PC-9 (cell line): Measurements from ENCODE around the gene PTPRT. TPM values are rescaled to one million over a fixed set of nuclear protein-coding genes. Genes with fewer than 3 reads are reported as not detected.

ENCODE experiments used
- BruUV-seq: library from RNA; stranded (reverse); fragments of 400-500 nt; replicated peaks from 2 replicates; lab custom pipeline; 2021; lab: Mats Ljungman, UMichigan
- CTCF ChIA-PET: fragments of 300-600 bp; sonication (Branson Sonifier 250); formaldehyde crosslinking; loops from one replicate; lab custom pipeline; 2022; ENCODE audit warnings: antibody characterized with exemption; lab: Charles Lee
- POLR2A ChIA-PET: fragments of 300-600 bp; sonication (Branson Sonifier 250); formaldehyde crosslinking; loops from one replicate; lab custom pipeline; 2022; ENCODE audit warnings: antibody characterized with exemption; ENCODE audit not compliant: unreplicated experiment; lab: Charles Lee
- DNase-seq, 2 experiments: peaks; one replicate each; pipeline versions ENCODE4 v3.0.0 to v3.0.0-alpha.2; 2015 to 2022; ENCODE audit warnings: mixed read lengths in 1 of 2
- H2AFZ ChIP-seq: fragments of 200-600 bp; sonication (generic); 2 replicates; pipeline ENCODE4 v1.8.1; 2017; ENCODE audit warnings: antibody characterized with exemption
- H3F3A ChIP-seq: fragments of 200-600 bp; sonication (generic); 2 replicates; pipeline ENCODE4 v1.8.1; 2017; ENCODE audit warnings: antibody characterized with exemption, mild to moderate bottlenecking, low read depth; ENCODE audit not compliant: insufficient read depth
- H3K27ac ChIP-seq: fragments of 200-600 bp; sonication (generic); 2 replicates; pipeline ENCODE4 v1.6.1; 2016; ENCODE audit warnings: mixed run types
- H3K27me3 ChIP-seq: fragments of 200-600 bp; sonication (generic); 2 replicates; pipeline ENCODE4 v1.6.1; 2016; ENCODE audit warnings: low read depth, mixed run types; ENCODE audit not compliant: insufficient read depth
- H3K36me3 ChIP-seq: fragments of 200-600 bp; sonication (generic); 2 replicates; pipeline ENCODE4 v1.6.1; 2016; ENCODE audit warnings: low read depth, mixed run types
- H3K4me1 ChIP-seq: fragments of 200-600 bp; sonication (generic); replicated peaks from 2 replicates; pipeline ENCODE4 v1.6.1; 2016; ENCODE audit warnings: mixed run types; ENCODE audit not compliant: insufficient read depth
- H3K4me2 ChIP-seq: fragments of 200-600 bp; sonication (generic); 2 replicates; pipeline ENCODE4 v1.6.1; 2017; ENCODE audit warnings: mixed run types
- H3K4me3 ChIP-seq: fragments of 200-600 bp; sonication (generic); 2 replicates; pipeline ENCODE4 v1.6.1; 2016; ENCODE audit warnings: mixed run types
- H3K79me2 ChIP-seq: fragments of 200-600 bp; sonication (generic); 2 replicates; pipeline ENCODE4 v1.6.1; 2017; ENCODE audit warnings: low read depth, mixed run types
- H3K9me2 ChIP-seq: fragments of 200-600 bp; sonication (generic); 2 replicates; pipeline ENCODE4 v1.8.1; 2017; ENCODE audit warnings: mild to moderate bottlenecking; ENCODE audit not compliant: insufficient read depth
- H3K9me3 ChIP-seq: fragments of 200-600 bp; sonication (generic); 2 replicates; pipeline ENCODE4 v1.8.1; 2016; ENCODE audit warnings: low read depth; ENCODE audit not compliant: insufficient read depth
- H4K20me1 ChIP-seq: fragments of 200-600 bp; sonication (generic); 2 replicates; pipeline ENCODE4 v1.8.1; 2017; ENCODE audit not compliant: insufficient read depth
- CTCF ChIP-seq: fragments of 200-600 bp; sonication (generic); conservative IDR thresholded peaks from 2 replicates; pipeline ENCODE4 v1.6.1; 2017; ENCODE audit warnings: mixed run types, antibody characterized with exemption, mild to moderate bottlenecking, moderate library complexity
- EZH2 ChIP-seq: fragments of 200-600 bp; sonication (generic); IDR thresholded peaks from 2 replicates; pipeline ENCODE4 v1.8.0; 2017; ENCODE audit warnings: antibody characterized with exemption, low read depth
- intact Hi-C: fragments of 100-400 bp; cut with micrococcal nuclease; formaldehyde crosslinking; loops from one replicate; pipeline ENCODE4 v1.10.0; 2022; ENCODE audit not compliant: unreplicated experiment
- total RNA-seq: library from RNA; stranded (reverse); gene quantifications from 2 replicates; pipeline ENCODE4 v1.2.3, GENCODE V29; 2021

Gene PTPRT
- total RNA-seq, 1 experiment from 2014 or later, result not detected

- intact Hi-C loops, result no loop called here
- Histone ChIP-seq H2AFZ (no peak overlapping the region), H4K20me1 (no peaks in the 10 kb centered on the region), H3K27ac (no peak overlapping the region), H3K27me3 (peaks cover 7% of the 10 kb centered on the region; the same call in 1 of the 2 replicates), H3K9me2 (no peaks in the 10 kb centered on the region), H3K79me2 (no peaks in the 10 kb centered on the region), H3K4me3 (no peak overlapping the region), H3K4me1 (no peaks in the 10 kb centered on the region), H3K9me3 (no peaks in the 10 kb centered on the region), H3K4me2 (no peak overlapping the region), H3K36me3 (no peaks in the 10 kb centered on the region), H3F3A (no peaks in the 10 kb centered on the region)
- ChIA-PET POLR2A (no interaction called here), CTCF (no interaction called here)
- BruUV-seq, result no TSS peak
- DNase-seq, result no peak
- no peak for TF ChIP-seq CTCF
- no peak for TF ChIP-seq EZH2
These were observed 789.9 kb downstream of the PTPRT start for GRCh38 chr20:42399802-42400201.

- CTCF ChIA-PET, result no interaction called here
- intact Hi-C loops, result no loop called here
- no peak for TF ChIP-seq CTCF
- no peak for TF ChIP-seq EZH2
These were observed 797.3 kb downstream of the PTPRT start for GRCh38 chr20:42392442-42392841.

GRCh38 chr20:42391807-42392206 is 797.9 kb downstream of the PTPRT start:
- no TSS peak for BruUV-seq
- intact Hi-C loops, result no loop called here
- 0 out of 2 replicates have a peak, but pooled peaks cover 10% of the 10 kb centered on the region for H3K27me3 ChIP-seq
- no peaks in the 10 kb centered on the region for H3K79me2 ChIP-seq
- ChIA-PET CTCF (no interaction called here), POLR2A (no interaction called here)
- no peaks in the 10 kb centered on the region for H3K9me2 ChIP-seq
- TF ChIP-seq EZH2 (no peak), CTCF (no peak)
- no peak for DNase-seq
- no peaks in the 10 kb centered on the region for H3K36me3 ChIP-seq
- H3K9me3 ChIP-seq, result no peaks in the 10 kb centered on the region
- H4K20me1 ChIP-seq, result no peaks in the 10 kb centered on the region
- no peak overlapping the region for H3K4me3 ChIP-seq
- H2AFZ ChIP-seq, result no peak overlapping the region
- H3K27ac ChIP-seq, result no peak overlapping the region
- no peak overlapping the region for H3K4me2 ChIP-seq
- no peaks in the 10 kb centered on the region for H3F3A ChIP-seq
- H3K4me1 ChIP-seq, result no peaks in the 10 kb centered on the region

More at GRCh38 chr20:42392442-42392841, 797.3 kb downstream of the PTPRT start:
- Histone ChIP-seq H3K27ac (no peak overlapping the region), H3F3A (no peaks in the 10 kb centered on the region), H3K79me2 (no peaks in the 10 kb centered on the region), H3K4me2 (no peak overlapping the region), H3K27me3 (0 out of 2 replicates have a peak, but pooled peaks cover 4% of the 10 kb centered on the region), H3K36me3 (no peaks in the 10 kb centered on the region), H2AFZ (no peak overlapping the region), H4K20me1 (no peaks in the 10 kb centered on the region), H3K4me3 (no peak overlapping the region), H3K4me1 (no peaks in the 10 kb centered on the region), H3K9me3 (no peaks in the 10 kb centered on the region), H3K9me2 (no peaks in the 10 kb centered on the region)
- POLR2A ChIA-PET, result no interaction called here
- no peak for DNase-seq
- no TSS peak for BruUV-seq
